NOMO-1 treated with DMSO at 0.1 percent for 48 hours (cell line): ENCODE measurements around the gene DNAH7.
A peak's percentile ranks its signal among the peaks of the same experiment; 100 is the strongest.

Experiments used
- DNase-seq: peaks from one replicate; lab custom pipeline; 2025; ENCODE audit not compliant: unreplicated experiment; lab: John Stamatoyannopoulos, UW

DNAH7 gene

GRCh38 chr2:195871326-195871725 is 197.3 kb downstream of the DNAH7 start:
- no peak for DNase-seq

DNA sequence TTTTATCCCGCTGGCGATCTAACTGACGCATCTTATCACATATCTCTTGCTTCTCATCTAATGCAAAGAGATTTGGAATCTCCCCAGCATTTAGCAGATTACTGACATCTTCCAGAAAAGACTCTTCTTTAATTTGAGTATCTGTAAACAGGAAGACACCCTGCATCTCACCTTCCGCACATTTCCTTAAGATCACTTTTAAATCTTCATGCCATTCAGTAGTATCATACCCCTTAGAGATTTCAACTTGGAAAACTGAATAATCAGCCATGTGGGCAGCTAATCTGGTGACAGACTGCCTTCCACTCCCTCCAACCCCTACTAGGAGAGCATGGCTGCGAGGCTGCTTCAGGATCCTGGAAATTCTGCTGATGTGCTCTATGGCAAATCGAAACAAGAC is 204.3 kb downstream of the DNAH7 start:
- no peak for DNase-seq

DNA sequence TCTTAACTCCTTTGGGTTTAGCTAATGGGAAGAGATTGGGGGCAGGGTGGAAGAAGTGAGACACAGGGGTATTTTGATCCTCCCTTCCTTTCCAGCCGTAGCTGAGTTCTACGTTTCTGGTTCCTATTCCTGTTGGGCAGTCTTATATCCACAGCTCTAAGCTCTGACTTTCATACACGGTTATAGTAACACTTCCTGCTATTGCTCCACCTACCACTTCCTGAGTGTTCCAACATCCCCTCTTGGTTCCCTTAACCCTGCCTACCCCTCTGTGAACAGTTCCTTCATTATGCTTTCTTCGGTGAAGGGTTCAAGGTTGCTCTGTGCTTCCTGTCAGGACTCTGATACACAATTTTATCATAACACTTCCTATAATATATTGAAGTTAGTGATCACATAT is 205.1 kb downstream of the DNAH7 start:
- DNase-seq: no peak

GRCh38 chr2:195863121-195863520 is 205.5 kb downstream of the DNAH7 start:
- DNase-seq: no peak

- no peak for DNase-seq
Observed at GRCh38 chr2:195861821-195862220, 206.8 kb downstream of the DNAH7 start.

GRCh38 chr2:195859513-195859912 is 209.1 kb downstream of the DNAH7 start:
- DNase-seq: no peak

GRCh38 chr2:195857132-195857531 is 211.5 kb downstream of the DNAH7 start:
- no peak for DNase-seq

DNA sequence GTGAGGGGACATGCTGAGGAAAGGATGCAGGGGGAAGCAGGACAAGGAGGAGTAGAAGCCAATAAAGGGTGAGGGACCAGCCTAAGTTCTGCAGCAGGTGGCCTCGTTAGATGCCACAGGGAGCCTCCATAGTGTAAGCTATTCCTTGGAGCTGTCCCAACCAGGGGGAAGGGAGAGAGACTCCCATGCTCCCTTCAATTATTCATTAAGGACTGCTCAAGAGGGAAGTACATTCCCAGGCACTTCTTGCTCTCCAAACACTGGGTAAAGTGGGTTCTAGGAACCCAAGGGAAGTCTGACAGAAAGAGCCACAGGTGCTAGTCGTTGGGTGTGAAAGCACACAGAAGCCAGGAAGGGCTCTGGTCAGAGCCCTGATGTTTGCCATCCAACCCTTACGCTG is 217.9 kb downstream of the DNAH7 start:
- DNase-seq: no peak

GRCh38 chr2:195848119-195848899 is 220.3 kb downstream of the DNAH7 start:
- no peak for DNase-seq

- DNase-seq: no peak
Observed at GRCh38 chr2:195842932-195843331, 225.7 kb downstream of the DNAH7 start.

- DNase-seq: peak; percentile 80
Observed at GRCh38 chr2:195838002-195838401, 230.6 kb downstream of the DNAH7 start.

DNA sequence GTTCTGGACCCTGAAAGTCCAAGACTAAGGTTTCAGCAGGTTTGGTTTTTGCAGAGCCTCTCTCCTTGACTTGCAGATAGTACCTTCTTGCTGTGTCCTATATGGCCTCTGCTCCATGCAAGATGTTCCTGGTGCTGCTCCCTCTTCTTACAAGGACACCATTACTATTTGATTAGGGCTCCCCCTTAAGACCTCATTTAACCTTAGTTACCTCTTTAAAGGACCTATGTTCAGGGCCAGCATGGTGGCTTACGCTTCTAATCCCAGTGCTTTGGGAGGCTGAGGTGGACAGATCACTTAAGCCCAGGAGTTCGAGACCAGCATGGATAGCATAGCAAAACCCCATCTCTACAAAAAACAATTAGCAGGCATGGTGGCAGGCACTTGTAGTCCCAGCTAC is 232.6 kb downstream of the DNAH7 start:
- no peak for DNase-seq

DNA sequence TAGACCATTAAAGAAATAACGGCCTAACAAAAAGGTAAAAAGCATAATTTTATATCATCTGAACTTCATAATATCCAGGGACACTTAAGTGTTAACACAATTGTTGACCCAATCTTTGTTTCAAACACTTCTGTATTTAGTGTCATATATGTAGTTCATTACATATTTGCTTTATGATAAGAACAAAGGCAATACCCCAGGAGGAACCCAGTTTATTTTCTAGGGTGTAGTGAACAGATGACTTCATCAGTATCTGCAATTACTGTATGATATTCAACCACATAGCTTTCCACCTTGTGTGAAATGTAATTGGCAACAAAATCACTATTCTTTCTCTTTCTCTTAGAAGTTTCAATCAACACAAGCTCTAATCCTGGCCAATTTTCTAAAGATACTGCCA is 233.8 kb downstream of the DNAH7 start:
- no peak for DNase-seq

DNA sequence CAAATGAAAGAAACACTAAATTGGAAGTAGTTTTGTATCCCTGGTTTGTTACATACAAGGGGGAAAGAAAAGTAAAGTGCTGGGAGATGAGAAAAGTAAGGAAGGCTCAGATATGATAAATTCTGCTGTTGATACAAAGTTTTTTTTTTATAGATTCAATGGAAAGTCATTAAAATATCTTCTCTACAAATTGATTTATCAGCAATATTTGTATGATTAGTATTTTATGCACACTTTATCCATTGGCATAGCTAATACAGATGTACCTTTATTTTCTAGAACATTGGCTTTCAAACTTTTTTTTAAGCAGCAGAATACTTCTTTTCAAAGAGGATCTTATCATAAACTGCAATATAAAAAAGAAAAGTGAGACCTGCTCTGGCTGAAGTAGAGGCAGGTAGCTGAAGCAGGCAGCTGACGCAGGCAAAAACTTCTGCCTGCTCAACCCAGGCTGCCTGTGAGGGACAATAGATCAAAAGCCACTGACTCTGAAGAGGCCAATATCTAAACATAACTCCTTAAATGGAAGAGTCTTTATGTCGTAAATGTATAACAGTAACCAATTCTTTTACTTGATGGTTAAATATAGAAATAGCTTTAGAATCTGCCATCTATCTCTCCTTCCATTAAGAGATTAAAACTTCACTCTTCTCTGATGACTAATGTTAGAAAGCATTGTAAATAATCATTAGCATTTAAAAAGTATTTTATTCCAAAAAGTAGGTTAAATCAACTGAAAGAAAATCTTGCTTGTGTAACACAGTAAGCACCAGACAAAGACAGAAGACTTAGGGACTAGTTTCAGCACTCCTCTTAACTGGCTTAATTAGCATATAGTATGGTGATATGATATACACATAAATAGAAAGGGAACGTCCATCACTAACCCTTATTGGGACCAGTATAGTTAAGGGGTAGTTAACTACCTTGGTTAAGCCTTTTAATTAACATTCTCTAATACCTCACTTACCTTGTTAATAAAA is 237.4 kb downstream of the DNAH7 start:
- no peak for DNase-seq

GRCh38 chr2:195824478-195824877 is 244.2 kb downstream of the DNAH7 start:
- no peak for DNase-seq

- DNase-seq: no peak
Observed at GRCh38 chr2:195823206-195823605, 245.4 kb downstream of the DNAH7 start.

- no peak for DNase-seq
Observed at GRCh38 chr2:195821566-195821932, 247.1 kb downstream of the DNAH7 start.

DNA sequence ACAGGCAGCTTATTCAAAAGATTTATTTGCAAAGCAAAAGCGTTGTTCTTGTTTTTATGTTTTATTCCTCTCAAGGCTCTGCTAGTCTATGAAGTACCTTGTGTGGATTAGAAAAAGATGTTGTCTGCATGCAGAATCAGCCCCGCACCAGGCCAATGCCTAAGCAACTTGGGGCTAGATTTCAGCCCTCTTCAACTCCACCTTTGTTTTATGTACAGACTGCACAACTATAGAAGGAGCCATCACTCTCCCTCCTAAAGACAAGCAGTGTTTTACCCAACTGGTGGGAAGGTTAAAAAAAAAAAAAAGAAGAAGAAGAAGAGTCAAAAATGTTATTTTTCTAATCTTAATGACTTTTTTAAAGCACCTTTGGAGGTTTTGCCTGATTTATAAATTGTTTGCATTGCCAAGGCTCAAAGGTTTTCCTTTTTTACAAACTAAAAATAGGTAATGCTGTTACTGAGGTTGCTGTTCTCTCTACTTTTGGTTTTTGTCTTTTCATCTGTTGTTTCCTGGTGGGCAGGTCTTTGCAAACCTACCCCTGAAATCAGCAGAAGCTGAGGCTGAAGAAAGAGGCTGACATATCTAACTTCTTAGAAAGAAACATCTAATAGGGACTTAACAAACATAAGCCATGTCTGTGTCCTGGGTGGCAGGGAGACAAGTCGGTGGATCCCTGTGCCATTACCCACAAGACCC is 247.6 kb downstream of the DNAH7 start:
- DNase-seq: no peak

DNA sequence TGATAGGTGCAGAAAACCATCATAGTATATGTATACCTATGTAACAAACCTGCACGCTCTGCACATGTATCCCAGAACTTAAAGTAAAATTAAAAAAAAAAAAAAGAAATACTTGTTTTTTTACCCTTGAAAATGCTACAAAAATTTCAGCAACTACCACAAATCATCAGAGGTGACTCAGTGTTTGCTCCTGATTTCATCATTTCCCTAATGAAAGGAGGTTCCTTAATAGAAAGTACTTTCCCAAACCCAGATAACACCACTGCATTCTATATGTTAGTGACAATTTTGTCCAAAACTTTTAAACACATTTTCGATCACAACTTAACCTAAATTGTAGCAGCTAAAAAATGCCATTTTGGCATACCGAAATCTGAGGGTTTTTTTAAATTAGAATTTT is 248.3 kb downstream of the DNAH7 start:
- peak; percentile 49 for DNase-seq

DNA sequence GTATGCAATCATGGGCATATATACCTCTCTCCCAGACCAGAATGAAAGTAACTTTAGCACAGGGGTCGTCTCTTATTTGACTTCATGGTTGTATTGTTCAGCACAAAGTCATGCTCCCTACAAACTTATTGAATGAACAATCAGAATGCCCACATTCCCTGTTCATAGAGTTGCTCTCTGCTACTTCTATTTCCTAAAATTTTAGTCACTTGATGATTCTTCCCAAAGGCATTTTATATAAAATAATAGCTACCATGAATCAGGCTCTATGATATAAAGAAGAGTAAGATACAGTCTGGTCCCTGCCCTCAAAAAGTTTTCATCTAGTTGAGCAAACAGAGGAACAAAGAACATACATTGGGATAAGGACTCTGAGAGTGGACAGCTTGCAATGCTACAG is 249.4 kb downstream of the DNAH7 start:
- no peak for DNase-seq

GRCh38 chr2:195818526-195818925 is 250.1 kb downstream of the DNAH7 start:
- DNase-seq: no peak

DNA sequence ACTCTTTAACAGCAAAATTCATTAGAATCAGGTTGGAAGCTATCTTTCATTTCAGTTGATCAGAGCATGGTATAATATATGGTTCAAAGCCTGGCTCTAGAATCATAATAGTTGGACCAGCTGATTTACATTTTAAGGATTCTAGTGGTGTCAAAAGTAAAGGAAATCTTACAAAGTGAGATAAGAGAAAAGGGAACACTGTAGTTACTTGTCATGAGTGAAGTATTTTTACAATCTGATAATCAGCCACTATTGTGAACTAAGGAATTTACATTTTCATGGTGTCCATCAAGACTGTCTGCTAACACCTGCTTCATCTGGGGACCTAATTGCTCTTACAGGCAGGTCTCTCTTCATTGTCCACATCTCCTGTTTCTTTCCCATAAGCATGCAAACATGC is 250.5 kb downstream of the DNAH7 start:
- DNase-seq: no peak
